Measurements from ENCODE around the gene RFT1. TPM values are rescaled to one million over a fixed set of nuclear protein-coding genes. Genes with fewer than 3 reads are reported as not detected.

RFT1 gene
- total RNA-seq, 6 experiments from 2014 or later = 9.3 to 12.4 (median 10.4) TPM

- DNase-seq = no peak
- Histone ChIP-seq H3K27ac (no peak overlapping the region), H3K9me3 (no peaks in the 10 kb centered on the region), H3K4me3 (no peak overlapping the region), H3K27me3 (no peaks in the 10 kb centered on the region), H3K4me1 (peaks cover 0 to 20% (median 6%) of the 10 kb centered on the region in 4 donors), H3K36me3 (peaks cover 0 to 11% (median 0%) of the 10 kb centered on the region in 4 donors)
- ATAC-seq = no peak
- intact Hi-C loops (cut with DNase I) = no loop called here
- 80% methylated on average over 5 of the region's 5 CpGs for WGBS (ENCODE audit: insufficient coverage, low coverage, low lambda C conversion rate, missing lambda C conversion rate)
- TF ChIP-seq POLR2A (IDR thresholded peaks at IDR 0.05) = no peak
- no peak for TF ChIP-seq CTCF (IDR thresholded peaks at IDR 0.05)
Observed at GRCh38 chr3:53097887-53098286, 32.3 kb downstream of the RFT1 start.

- peaks cover 0 to 18% (median 1%) of the 10 kb centered on the region in 4 donors for H3K36me3 ChIP-seq
- DNase-seq (peak in 1 of 3 donors; percentile 77), ATAC-seq (peak; percentile 89 to 95 (median 90))
- no peaks in the 10 kb centered on the region for H3K27me3 ChIP-seq
- TF ChIP-seq CTCF (IDR thresholded peaks at IDR 0.05) (no peak), POLR2A (IDR thresholded peaks at IDR 0.05) (no peak)
- 46% methylated on average over 2 of the region's 2 CpGs for WGBS (ENCODE audit: insufficient coverage, low coverage, low lambda C conversion rate, missing lambda C conversion rate)
- peak overlapping the region; percentile 40 to 44 (median 41) for H3K27ac ChIP-seq
- intact Hi-C loops (cut with DNase I) = no loop called here
- no peaks in the 10 kb centered on the region for H3K9me3 ChIP-seq
- H3K4me1 ChIP-seq = peaks cover 0 to 30% (median 10%) of the 10 kb centered on the region in 4 donors
- H3K4me3 ChIP-seq = no peak overlapping the region
Observed at GRCh38 chr3:53092942-53093341, 37.3 kb downstream of the RFT1 start.

GRCh38 chr3:53092216-53092615, 38.0 kb downstream of the RFT1 start:
- TF ChIP-seq CTCF (IDR thresholded peaks at IDR 0.05) = no peak
- TF ChIP-seq POLR2A (IDR thresholded peaks at IDR 0.05) = no peak
- Histone ChIP-seq H3K36me3 (peaks cover 0 to 10% (median 1%) of the 10 kb centered on the region in 4 donors), H3K4me1 (peaks cover 0 to 30% (median 10%) of the 10 kb centered on the region in 4 donors), H3K27ac (peak overlapping the region in 1 of 3 donors; percentile 1), H3K4me3 (no peak overlapping the region), H3K9me3 (no peaks in the 10 kb centered on the region), H3K27me3 (no peaks in the 10 kb centered on the region)
- intact Hi-C loops (cut with DNase I) = no loop called here
- WGBS (ENCODE audit: insufficient coverage, low coverage, low lambda C conversion rate, missing lambda C conversion rate) = 95% methylated on average over 8 of the region's 11 CpGs
- DNase-seq (no peak), ATAC-seq (no peak)

GRCh38 chr3:53091011-53091410, 39.2 kb downstream of the RFT1 start:
- ATAC-seq (no peak), DNase-seq (no peak)
- intact Hi-C loops (cut with DNase I) = no loop called here
- H3K27me3 ChIP-seq = no peaks in the 10 kb centered on the region
- peaks cover 0 to 30% (median 10%) of the 10 kb centered on the region in 4 donors for H3K4me1 ChIP-seq
- no CpG with 5 or more reads among the region's 5 CpGs for WGBS (ENCODE audit: insufficient coverage, low coverage, low lambda C conversion rate, missing lambda C conversion rate)
- no peak overlapping the region for H3K4me3 ChIP-seq
- TF ChIP-seq CTCF (IDR thresholded peaks at IDR 0.05) (no peak), POLR2A (IDR thresholded peaks at IDR 0.05) (no peak)
- H3K9me3 ChIP-seq = no peaks in the 10 kb centered on the region
- H3K27ac ChIP-seq = no peak overlapping the region
- H3K36me3 ChIP-seq = peaks cover 0 to 7% (median 1%) of the 10 kb centered on the region in 4 donors

- ATAC-seq (no peak), DNase-seq (no peak)
- TF ChIP-seq POLR2A (IDR thresholded peaks at IDR 0.05) (no peak), CTCF (IDR thresholded peaks at IDR 0.05) (no peak)
- intact Hi-C loops (cut with DNase I) = no loop called here
- Histone ChIP-seq H3K9me3 (no peaks in the 10 kb centered on the region), H3K27ac (no peak overlapping the region), H3K36me3 (peaks cover 0 to 7% (median 1%) of the 10 kb centered on the region in 4 donors), H3K4me3 (no peak overlapping the region), H3K27me3 (no peaks in the 10 kb centered on the region), H3K4me1 (peaks cover 0 to 35% (median 12%) of the 10 kb centered on the region in 4 donors)
- 100% methylated on average over 1 of the region's 6 CpGs for WGBS (ENCODE audit: insufficient coverage, low coverage, low lambda C conversion rate, missing lambda C conversion rate)
Observed at GRCh38 chr3:53089511-53089910, 40.7 kb downstream of the RFT1 start.
